Testis (tissue), 2 donors: ENCODE data around the gene FIGNL1.

Experiments
- CTCF ChIP-seq, 3 experiments: fragments of 450-650 bp in 2 of 3; fragments of 200-600 bp in 1 of 3; sonication (generic) in 1 of 3; IDR thresholded peaks; one replicate each; pipeline ENCODE4 v1.5.1; 2016 to 2019; ENCODE audit warnings: antibody characterized with exemption in 3 of 3, mild to moderate bottlenecking in 2 of 3, moderate library complexity in 1 of 3
- POLR2A ChIP-seq: fragments of 450-650 bp; IDR thresholded peaks from one replicate; pipeline ENCODE4 v1.6.1; 2017; ENCODE audit warnings: antibody characterized with exemption, mild to moderate bottlenecking, moderate library complexity

GRCh38 chr7:50400114-50400513 is 50.0 kb downstream of the FIGNL1 start:
- TF ChIP-seq CTCF (IDR thresholded peaks at IDR 0.05), result no peak
- TF ChIP-seq POLR2A, result no peak
